ENCODE measurements around the gene SEC61A1. TPM values are rescaled to one million over a fixed set of nuclear protein-coding genes. Genes with fewer than 3 reads are reported as not detected.

SEC61A1 gene
- total RNA-seq, 1 donor from 2014 or later = 400 TPM

- no peaks in the 10 kb centered on the region for H3K36me3 ChIP-seq (ENCODE audit: insufficient read depth, low read length)
- peak overlapping the region; percentile 89 for H3K27ac Mint-ChIP-seq (ENCODE audit: unreplicated experiment)
- H3K4me2 ChIP-seq (ENCODE audit: low read length) = no peak overlapping the region
- H3K9me3 ChIP-seq (ENCODE audit: insufficient read depth, low read depth, low read length) = no peaks in the 10 kb centered on the region
- no peak overlapping the region for H3K9ac ChIP-seq (ENCODE audit: low read length)
- H3K4me1 Mint-ChIP-seq (ENCODE audit: low read depth, unreplicated experiment) = peaks cover 11% of the 10 kb centered on the region
- H3K9me3 Mint-ChIP-seq (ENCODE audit: unreplicated experiment) = peaks cover 2% of the 10 kb centered on the region
- no peak overlapping the region for H3K4me3 Mint-ChIP-seq (ENCODE audit: unreplicated experiment)
- H2AFZ ChIP-seq (ENCODE audit: low read depth, low read length) = no peak overlapping the region
- H3K4me1 ChIP-seq (ENCODE audit: insufficient read depth, low read length) = peaks cover 4% of the 10 kb centered on the region
- no peak for FAIRE-seq
- H3K79me2 ChIP-seq (ENCODE audit: insufficient read depth, low read length) = no peaks in the 10 kb centered on the region
- no peaks in the 10 kb centered on the region for H4K20me1 ChIP-seq (ENCODE audit: insufficient read depth, low read length)
- no peak overlapping the region for H3K27ac ChIP-seq (ENCODE audit: low read depth, low read length)
- H3K4me3 ChIP-seq (ENCODE audit: insufficient read depth, low read depth, low read length) = no peak overlapping the region
- peaks cover 10% of the 10 kb centered on the region for H3K27me3 Mint-ChIP-seq (ENCODE audit: low read depth, unreplicated experiment)
- no peaks in the 10 kb centered on the region for H3K27me3 ChIP-seq (ENCODE audit: insufficient read depth, low read length)
- no peaks in the 10 kb centered on the region for H3K36me3 Mint-ChIP-seq (ENCODE audit: low read depth, unreplicated experiment)
- DNase-seq (ENCODE audit: low read depth) = peak; percentile 14
- no peak for TF ChIP-seq EZH2 (IDR thresholded peaks at IDR 0.05; ENCODE audit: insufficient read depth, low read length)
- no peak for TF ChIP-seq CTCF (IDR thresholded peaks at IDR 0.05; ENCODE audit: insufficient read depth, low read depth, low read length)
These were observed 42.0 kb upstream of the SEC61A1 start for GRCh38 chr3:128009952-128010846.

GRCh38 chr3:128011140-128011539 lies 41.1 kb upstream of the SEC61A1 start:
- H3K4me3 ChIP-seq (ENCODE audit: insufficient read depth, low read depth, low read length) = no peak overlapping the region
- H3K36me3 ChIP-seq (ENCODE audit: insufficient read depth, low read length) = no peaks in the 10 kb centered on the region
- no peak overlapping the region for H3K27ac ChIP-seq (ENCODE audit: low read depth, low read length)
- peak overlapping the region; percentile 51 for H3K27ac Mint-ChIP-seq (ENCODE audit: unreplicated experiment)
- no peak for TF ChIP-seq EZH2 (IDR thresholded peaks at IDR 0.05; ENCODE audit: insufficient read depth, low read length)
- TF ChIP-seq CTCF (IDR thresholded peaks at IDR 0.05; ENCODE audit: insufficient read depth, low read depth, low read length) = peak; percentile 31
- H3K27me3 ChIP-seq (ENCODE audit: insufficient read depth, low read length) = no peaks in the 10 kb centered on the region
- H3K4me2 ChIP-seq (ENCODE audit: low read length) = no peak overlapping the region
- peak overlapping the region; percentile 35 for H2AFZ ChIP-seq (ENCODE audit: low read depth, low read length)
- H3K9ac ChIP-seq (ENCODE audit: low read length) = no peak overlapping the region
- FAIRE-seq = no peak
- H3K4me1 Mint-ChIP-seq (ENCODE audit: low read depth, unreplicated experiment) = peaks cover 11% of the 10 kb centered on the region
- H3K9me3 Mint-ChIP-seq (ENCODE audit: unreplicated experiment) = peaks cover 2% of the 10 kb centered on the region
- no peaks in the 10 kb centered on the region for H3K79me2 ChIP-seq (ENCODE audit: insufficient read depth, low read length)
- no peaks in the 10 kb centered on the region for H3K9me3 ChIP-seq (ENCODE audit: insufficient read depth, low read depth, low read length)
- H4K20me1 ChIP-seq (ENCODE audit: insufficient read depth, low read length) = no peaks in the 10 kb centered on the region
- H3K36me3 Mint-ChIP-seq (ENCODE audit: low read depth, unreplicated experiment) = no peaks in the 10 kb centered on the region
- peak; percentile 12 for DNase-seq (ENCODE audit: low read depth)
- H3K4me3 Mint-ChIP-seq (ENCODE audit: unreplicated experiment) = no peak overlapping the region
- peaks cover under 1% of the 10 kb centered on the region for H3K4me1 ChIP-seq (ENCODE audit: insufficient read depth, low read length)
- peaks cover 7% of the 10 kb centered on the region for H3K27me3 Mint-ChIP-seq (ENCODE audit: low read depth, unreplicated experiment)

- Mint-ChIP-seq H3K9me3 (ENCODE audit: unreplicated experiment) (peaks cover 2% of the 10 kb centered on the region), H3K4me3 (ENCODE audit: unreplicated experiment) (no peak overlapping the region), H3K36me3 (ENCODE audit: low read depth, unreplicated experiment) (no peaks in the 10 kb centered on the region), H3K27me3 (ENCODE audit: low read depth, unreplicated experiment) (peaks cover 7% of the 10 kb centered on the region), H3K4me1 (ENCODE audit: low read depth, unreplicated experiment) (peaks cover 8% of the 10 kb centered on the region), H3K27ac (ENCODE audit: unreplicated experiment) (no peak overlapping the region)
- no peak overlapping the region for H2AFZ ChIP-seq (ENCODE audit: low read depth, low read length)
- H3K27me3 ChIP-seq (ENCODE audit: insufficient read depth, low read length) = no peaks in the 10 kb centered on the region
- H3K4me3 ChIP-seq (ENCODE audit: insufficient read depth, low read depth, low read length) = no peak overlapping the region
- no peak overlapping the region for H3K27ac ChIP-seq (ENCODE audit: low read depth, low read length)
- H3K79me2 ChIP-seq (ENCODE audit: insufficient read depth, low read length) = no peaks in the 10 kb centered on the region
- DNase-seq (ENCODE audit: low read depth) = no peak
- H3K4me1 ChIP-seq (ENCODE audit: insufficient read depth, low read length) = no peaks in the 10 kb centered on the region
- H4K20me1 ChIP-seq (ENCODE audit: insufficient read depth, low read length) = no peaks in the 10 kb centered on the region
- H3K9me3 ChIP-seq (ENCODE audit: insufficient read depth, low read depth, low read length) = no peaks in the 10 kb centered on the region
- no peak overlapping the region for H3K4me2 ChIP-seq (ENCODE audit: low read length)
- TF ChIP-seq CTCF (IDR thresholded peaks at IDR 0.05; ENCODE audit: insufficient read depth, low read depth, low read length) = no peak
- TF ChIP-seq EZH2 (IDR thresholded peaks at IDR 0.05; ENCODE audit: insufficient read depth, low read length) = no peak
- no peak overlapping the region for H3K9ac ChIP-seq (ENCODE audit: low read length)
- H3K36me3 ChIP-seq (ENCODE audit: insufficient read depth, low read length) = no peaks in the 10 kb centered on the region
- no peak for FAIRE-seq
These were observed 40.2 kb upstream of the SEC61A1 start for GRCh38 chr3:128012050-128012449.

Measured in astrocyte (in vitro differentiated cells and primary cell).